Measurements from ENCODE around the gene CD44.

DNA sequence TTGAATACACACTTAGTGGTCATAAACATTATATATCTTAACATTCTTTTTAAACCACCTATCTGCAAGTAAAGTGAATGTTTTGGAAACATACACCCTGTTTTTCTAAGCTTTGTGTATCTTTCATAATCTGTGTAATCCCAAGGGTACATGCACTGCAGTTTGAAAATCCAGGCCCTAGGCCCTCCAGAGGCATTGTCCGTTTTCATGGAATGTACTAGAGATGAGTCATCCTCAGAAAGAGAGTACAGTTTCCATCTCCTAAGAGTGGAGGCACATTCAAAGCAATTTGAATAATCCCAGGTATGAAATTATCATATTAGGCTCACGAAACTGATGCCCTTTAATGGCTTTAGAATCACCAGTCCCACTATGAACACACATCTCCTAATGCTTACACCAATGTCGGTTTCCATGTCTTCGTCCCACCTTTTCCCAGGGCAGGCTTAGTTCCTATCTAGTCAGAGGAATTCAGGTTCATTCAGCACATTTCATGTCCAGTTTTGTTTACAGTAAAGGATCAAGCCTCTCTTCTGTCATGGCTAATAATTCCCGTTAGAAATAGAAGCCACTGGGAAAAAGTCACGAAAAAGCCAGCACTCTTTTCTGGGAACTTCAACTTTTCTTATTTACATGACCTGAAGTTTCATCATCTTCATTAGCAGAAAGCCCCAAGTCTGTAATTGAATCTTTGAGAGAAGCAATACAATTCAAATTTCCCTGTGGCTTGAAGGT, 39.5 kb upstream of the CD44 start:
- no peak; the same call in 1 of the 2 replicates for TF ChIP-seq RAD21 (IDR thresholded peaks at IDR 0.05; ENCODE audit: low read depth)
- TF ChIP-seq ZBTB7A (IDR thresholded peaks at IDR 0.05; ENCODE audit: low read depth) = no peak

Data from Ishikawa (cell line).